22Rv1 (cell line): ENCODE measurements around the gene WBP2.

ENCODE experiments used
- H3K27ac ChIP-seq: fragments of 450-650 bp; 2 replicates; pipeline ENCODE4 v1.5.1; 2017
- ZFX ChIP-seq: fragments of 450-650 bp; IDR thresholded peaks from 2 replicates; pipeline ENCODE4 v1.6.1; 2017; ENCODE audit warnings: antibody characterized with exemption, borderline replicate concordance
- TF ChIP-seq, protein P1 (sequence below): fragments of 450-650 bp; IDR thresholded peaks from 2 replicates; pipeline ENCODE4 v1.5.1; 2017; ENCODE audit warnings: mild to moderate bottlenecking

Gene WBP2

DNA sequence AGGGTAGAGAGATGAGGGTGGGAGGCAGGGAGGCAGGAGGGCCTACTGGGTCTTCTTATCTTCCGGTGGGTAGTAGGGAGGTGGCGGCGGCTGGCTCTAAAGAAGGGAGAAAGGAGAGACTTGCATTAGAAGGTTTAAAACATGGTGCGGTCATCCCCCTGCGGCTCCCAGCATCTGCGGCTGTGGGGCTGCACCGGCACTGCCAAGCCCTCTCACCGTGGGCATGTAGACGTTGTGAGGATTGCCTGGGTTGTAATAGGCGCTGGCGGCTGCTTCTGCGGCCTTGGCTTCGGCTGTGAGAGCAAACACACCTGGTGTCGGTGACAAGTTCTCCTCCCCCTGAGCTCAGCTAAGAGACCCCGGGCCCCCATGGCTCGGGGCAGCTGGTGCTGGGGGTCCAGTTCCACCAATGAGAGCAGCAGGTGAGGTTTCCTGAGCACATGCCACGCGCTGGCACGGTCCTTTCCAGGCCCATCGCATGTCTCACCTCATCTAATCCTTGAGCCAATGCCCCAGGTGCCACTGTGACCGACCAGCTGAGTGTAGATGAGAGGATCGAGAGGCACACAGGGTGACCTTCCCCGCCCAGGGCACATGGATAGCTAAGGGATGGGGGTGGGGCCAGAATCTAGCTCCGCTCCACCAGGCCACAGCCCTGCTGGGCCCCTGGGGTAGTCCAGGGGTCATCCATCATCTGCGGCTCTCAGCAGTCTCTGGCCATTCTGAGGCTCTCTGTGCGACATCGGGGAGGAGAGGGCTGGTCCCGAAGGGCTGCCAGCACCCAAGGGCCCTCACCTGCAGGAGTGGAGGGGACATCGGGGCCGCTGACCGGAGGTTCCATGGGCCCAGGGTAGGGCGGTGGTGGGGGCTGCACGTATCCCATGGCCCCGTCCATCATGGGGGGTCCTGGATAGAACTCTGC lies 8.2 kb downstream of the WBP2 start:
- no peak overlapping the region for H3K27ac ChIP-seq
- TF ChIP-seq, protein P1, sequence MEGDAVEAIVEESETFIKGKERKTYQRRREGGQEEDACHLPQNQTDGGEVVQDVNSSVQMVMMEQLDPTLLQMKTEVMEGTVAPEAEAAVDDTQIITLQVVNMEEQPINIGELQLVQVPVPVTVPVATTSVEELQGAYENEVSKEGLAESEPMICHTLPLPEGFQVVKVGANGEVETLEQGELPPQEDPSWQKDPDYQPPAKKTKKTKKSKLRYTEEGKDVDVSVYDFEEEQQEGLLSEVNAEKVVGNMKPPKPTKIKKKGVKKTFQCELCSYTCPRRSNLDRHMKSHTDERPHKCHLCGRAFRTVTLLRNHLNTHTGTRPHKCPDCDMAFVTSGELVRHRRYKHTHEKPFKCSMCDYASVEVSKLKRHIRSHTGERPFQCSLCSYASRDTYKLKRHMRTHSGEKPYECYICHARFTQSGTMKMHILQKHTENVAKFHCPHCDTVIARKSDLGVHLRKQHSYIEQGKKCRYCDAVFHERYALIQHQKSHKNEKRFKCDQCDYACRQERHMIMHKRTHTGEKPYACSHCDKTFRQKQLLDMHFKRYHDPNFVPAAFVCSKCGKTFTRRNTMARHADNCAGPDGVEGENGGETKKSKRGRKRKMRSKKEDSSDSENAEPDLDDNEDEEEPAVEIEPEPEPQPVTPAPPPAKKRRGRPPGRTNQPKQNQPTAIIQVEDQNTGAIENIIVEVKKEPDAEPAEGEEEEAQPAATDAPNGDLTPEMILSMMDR, result no peak
- no peak for TF ChIP-seq ZFX

DNA sequence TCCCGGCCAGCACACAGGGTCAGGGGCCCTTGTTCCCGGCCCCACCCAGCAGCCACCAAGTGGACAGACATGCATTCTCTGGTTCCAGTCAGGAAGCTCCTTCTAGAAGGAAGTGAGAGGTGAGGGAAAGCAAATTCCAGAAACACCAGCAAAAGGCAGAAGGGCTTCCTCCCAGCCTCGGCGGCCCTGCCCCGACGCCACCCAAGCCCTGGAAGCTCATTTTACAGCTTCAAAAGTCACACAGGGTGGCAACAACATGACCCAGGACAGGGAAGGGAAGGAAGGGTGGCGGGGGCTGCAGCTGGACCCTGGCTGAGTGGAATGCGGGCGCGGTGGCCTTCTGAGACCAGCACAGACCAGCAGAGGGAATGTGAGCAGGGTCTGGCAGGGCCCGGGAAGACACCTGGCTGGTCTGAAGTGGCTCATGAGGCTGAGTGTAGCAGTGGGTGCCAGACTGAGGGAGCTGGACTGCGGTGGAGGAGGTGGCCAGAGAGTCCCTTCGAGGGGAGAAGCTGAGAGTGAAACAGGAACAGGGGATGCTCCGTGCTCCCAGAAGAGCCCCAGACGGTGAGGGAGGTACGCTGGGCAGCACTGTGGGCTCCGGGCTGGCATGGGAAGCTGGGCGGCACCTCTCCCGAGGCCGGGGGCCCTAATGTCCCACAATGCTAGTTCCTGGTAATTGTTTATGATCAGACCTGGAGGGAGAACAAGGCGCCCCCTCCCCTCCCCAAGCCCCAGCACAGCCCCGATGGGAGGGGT lies 9.0 kb downstream of the WBP2 start:
- TF ChIP-seq, protein P1, result no peak
- TF ChIP-seq ZFX, result no peak
- peak overlapping the region; percentile 40 for H3K27ac ChIP-seq

DNA sequence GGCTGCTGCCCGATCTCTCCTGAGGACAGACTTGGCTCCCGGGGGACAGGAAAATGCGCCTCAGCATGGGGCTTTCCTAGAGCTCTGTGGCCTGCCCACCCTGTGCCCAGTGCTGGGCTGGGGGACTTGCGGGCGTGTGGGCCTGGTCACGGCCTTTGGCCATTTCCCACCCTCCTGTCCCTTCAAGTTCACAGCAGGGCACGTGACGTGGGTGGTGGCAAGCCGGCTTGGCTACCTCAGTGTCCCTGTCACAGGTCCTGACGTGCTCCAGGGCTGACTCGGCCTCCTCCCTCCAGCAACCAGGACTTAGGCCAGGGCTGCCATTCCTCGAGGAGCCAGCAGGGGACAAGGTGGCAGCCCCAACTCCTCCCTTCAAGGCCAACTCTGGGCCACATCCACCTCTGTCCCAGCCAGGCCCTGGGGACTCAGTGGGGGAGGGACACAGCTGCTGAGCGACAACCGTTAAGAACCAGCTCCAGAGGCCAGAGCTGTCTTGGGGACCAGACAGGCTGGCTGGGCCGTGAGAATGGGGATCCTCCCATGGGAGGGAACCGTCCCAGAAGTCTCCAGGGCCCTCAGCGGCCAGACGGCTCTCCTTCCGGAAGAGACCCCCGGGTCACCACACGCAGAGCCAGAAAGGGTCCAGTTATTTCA lies 9.9 kb downstream of the WBP2 start:
- H3K27ac ChIP-seq, result peak overlapping the region; percentile 40
- TF ChIP-seq ZFX, result no peak
- TF ChIP-seq, protein P1, result peak; percentile 80

DNA sequence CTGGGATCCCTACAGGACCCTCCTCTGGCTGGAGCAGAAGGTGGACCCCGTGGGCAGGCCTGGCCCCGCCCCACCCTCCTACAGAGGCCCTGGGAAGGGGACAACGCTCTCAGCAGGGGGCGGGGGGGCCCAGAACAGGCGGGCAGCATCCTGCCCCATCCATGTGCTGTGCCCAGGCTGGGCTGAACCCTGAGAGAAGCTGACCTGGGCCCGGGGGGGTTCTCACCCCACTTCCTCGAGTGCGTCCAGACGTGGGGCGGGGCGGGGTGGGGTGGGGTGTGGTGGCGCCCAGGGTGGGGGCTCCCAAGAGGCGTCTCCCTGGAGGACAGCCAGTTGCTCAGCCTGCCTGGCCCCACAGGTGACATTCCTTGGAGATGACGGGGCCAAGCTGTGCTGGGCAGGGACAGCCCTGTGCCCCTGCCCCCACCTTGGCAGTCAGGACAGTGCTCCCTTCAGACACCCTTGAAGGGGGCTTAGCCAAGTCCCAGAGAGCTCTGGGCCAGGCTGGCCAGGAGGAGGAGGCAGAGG lies 10.5 kb downstream of the WBP2 start:
- TF ChIP-seq, protein P1, result no peak
- TF ChIP-seq ZFX, result no peak
- H3K27ac ChIP-seq, result peak overlapping the region; percentile 40; the same call in 1 of the 2 replicates

DNA sequence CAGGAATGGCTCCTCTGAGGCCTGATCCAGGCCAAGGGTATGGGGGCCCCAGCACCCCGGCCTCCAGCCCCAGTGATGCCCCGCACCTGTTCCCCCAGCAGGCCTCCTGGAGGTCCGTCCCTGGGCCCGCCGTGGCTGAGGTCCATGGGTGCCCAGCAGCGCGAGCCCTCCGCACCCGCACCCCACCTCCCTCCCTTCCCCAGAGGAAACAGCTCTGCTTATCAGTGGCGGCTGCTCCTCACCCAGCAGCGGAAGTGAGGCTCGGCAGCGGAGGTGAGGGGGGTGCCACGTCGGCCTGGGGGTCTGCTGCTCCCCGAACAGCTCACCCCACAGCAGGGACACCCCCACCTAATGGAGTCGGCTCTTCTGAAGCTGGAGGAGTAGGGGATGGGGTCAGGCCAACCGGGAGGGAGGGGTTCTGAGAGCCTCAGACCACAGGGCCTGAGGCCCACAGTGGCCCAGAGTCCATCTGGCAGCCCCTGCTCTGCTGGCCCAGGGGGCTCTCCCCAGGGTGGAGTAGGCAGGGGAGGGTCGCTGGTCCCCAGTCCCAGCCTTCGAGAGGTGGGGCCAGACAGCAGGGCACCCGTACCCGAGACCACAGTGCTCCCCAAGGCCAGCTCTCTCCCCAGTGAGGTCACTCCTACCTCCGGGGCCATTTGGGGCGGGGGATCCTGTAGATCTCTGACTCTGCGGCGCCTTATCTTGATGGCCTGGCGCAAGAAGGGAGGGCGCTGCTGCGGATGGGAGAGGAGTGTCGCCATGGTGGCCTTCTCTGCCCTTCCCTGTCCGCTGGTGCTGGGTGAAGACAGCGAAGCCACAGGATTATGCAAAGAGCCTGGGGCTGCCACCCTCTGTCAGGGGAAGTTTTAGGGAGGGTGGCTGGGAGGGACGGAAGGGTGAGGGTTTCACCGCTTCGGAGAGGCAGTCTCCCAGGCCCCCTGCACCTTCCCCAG lies 11.3 kb downstream of the WBP2 start, which contains the start of gene UNC13D:
UNC13D (minus strand) TSS at position 828 of the 953 bp plus-strand sequence; CDS start at position 761, 67 bp downstream.
- peak within 1 kb of the TSS; percentile 40; the same call in 1 of the 2 replicates for H3K27ac ChIP-seq
- no peak for TF ChIP-seq ZFX
- TF ChIP-seq, protein P1, result no peak

DNA sequence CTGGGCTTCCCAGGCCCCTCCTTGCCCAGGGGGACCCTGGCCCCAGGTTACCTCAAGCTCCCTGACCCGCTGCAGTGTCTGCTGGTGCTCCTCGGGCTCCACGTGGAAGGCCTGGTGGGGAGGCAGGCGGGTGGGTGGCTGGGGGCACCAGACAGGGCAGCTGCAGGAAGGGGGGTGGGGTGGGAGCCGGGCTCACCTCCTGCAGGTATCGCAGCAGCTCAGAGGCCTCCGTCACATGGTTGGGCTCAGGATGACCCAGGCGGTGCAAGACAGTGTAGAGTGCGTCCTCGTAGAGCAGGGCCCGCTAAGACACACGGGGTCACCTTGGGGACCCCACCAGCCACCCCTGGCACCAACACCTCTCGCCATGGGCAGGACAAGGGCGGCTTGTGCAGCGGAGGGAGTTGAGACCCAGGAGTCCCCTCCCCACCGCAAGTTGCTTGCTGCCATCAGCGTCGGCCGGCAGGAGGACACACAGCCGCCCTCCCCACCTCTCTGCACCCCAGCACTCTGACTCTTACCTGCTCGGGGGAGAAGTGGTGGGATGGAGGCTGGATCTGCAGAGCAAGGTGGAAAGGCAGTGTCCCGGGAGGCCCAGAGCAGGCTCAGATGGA lies 12.1 kb downstream of the WBP2 start:
- no peak overlapping the region for H3K27ac ChIP-seq
- TF ChIP-seq, protein P1, result no peak
- no peak for TF ChIP-seq ZFX
